ENCODE results near the gene ADGRF1. TPM values are rescaled to one million over a fixed set of nuclear protein-coding genes. Genes with fewer than 3 reads are reported as not detected.

Gene ADGRF1
- polyA plus RNA-seq, 2 of the 4 experiments (the other 2 are of a cell fraction): 0.01 TPM; not detected in 1

GRCh38 chr6:47059216-47059885, 17.2 kb upstream of the ADGRF1 start (continued):
- TF ChIP-seq FOSL2 (IDR thresholded peaks at IDR 0.05): no peak
- no peak for TF ChIP-seq FOSL2 (CRISPR knock-in tag; IDR thresholded peaks at IDR 0.05)
- TF ChIP-seq ESRRA (IDR thresholded peaks at IDR 0.05; ENCODE audit: borderline replicate concordance, low read length): no peak
- TF ChIP-seq CHD4 (IDR thresholded peaks at IDR 0.05; ENCODE audit: borderline replicate concordance): no peak
- no peak for TF ChIP-seq EHF (CRISPR knock-in tag; IDR thresholded peaks at IDR 0.05)

- TF ChIP-seq PBX3 (IDR thresholded peaks at IDR 0.05) (no peak), ZC3H11A (IDR thresholded peaks at IDR 0.05) (no peak), RAD21 (conservative IDR thresholded peaks at IDR 0.05 in 1 of 2, IDR thresholded peaks at IDR 0.05 in 1 of 2) (no peak), REST (IDR thresholded peaks at IDR 0.05) (no peak), HEYL (CRISPR knock-in tag; IDR thresholded peaks at IDR 0.05) (no peak), JUNB (IDR thresholded peaks at IDR 0.05) (no peak), BHLHE40 (IDR thresholded peaks at IDR 0.05; ENCODE audit: low read depth, low read length) (no peak), BCL3 (IDR thresholded peaks at IDR 0.05) (no peak), HES2 (IDR thresholded peaks at IDR 0.05) (no peak), CEBPB (IDR thresholded peaks at IDR 0.05) (no peak), RARB (CRISPR knock-in tag; IDR thresholded peaks at IDR 0.05) (no peak), RFX5 (IDR thresholded peaks at IDR 0.05) (no peak), CHD4 (IDR thresholded peaks at IDR 0.05; ENCODE audit: borderline replicate concordance) (no peak), FOXS1 (CRISPR knock-in tag; IDR thresholded peaks at IDR 0.05) (no peak), ZSCAN20 (CRISPR knock-in tag; IDR thresholded peaks at IDR 0.05) (no peak), CBX8 (IDR thresholded peaks at IDR 0.05) (no peak), ZNF302 (CRISPR knock-in tag; IDR thresholded peaks at IDR 0.05) (no peak), ZFP36 (IDR thresholded peaks at IDR 0.05; ENCODE audit: borderline replicate concordance, partially characterized antibody) (no peak), PHF8 (IDR thresholded peaks at IDR 0.05; ENCODE audit: borderline replicate concordance, low read depth) (no peak)
- DNase-seq (ENCODE audit: low read depth in 1 of 2, low spot score in 1 of 2) (peak in 1 of 2 experiments; percentile 46), FAIRE-seq (no peak), ATAC-seq (no peak)
- no peaks in the 10 kb centered on the region for H3K9me3 ChIP-seq
- no peak overlapping the region; a peak in 1 of 6 replicates for H3K27ac ChIP-seq
- WGBS (ENCODE audit: missing lambda C conversion rate): 47% methylated on average over 1 of the region's 1 CpG
- H3K4me2 ChIP-seq: no peak overlapping the region
- CTCF ChIA-PET: no interaction called here
- 0 out of 3 replicates have a peak, but pooled peaks cover 3% of the 10 kb centered on the region for H3K4me1 ChIP-seq
- POLR2A ChIA-PET: no interaction called here
- H3K4me3 ChIP-seq: no peak overlapping the region
Measured at GRCh38 chr6:47057830-47058540, 15.9 kb upstream of the ADGRF1 start.

All from A549 (cell line).